GM23338 (cell line): ENCODE data around the gene TCP10L. TPM values are rescaled to one million over a fixed set of nuclear protein-coding genes. Genes with fewer than 3 reads are reported as not detected.

Experiments
- ATAC-seq: fragments of 200-7000 bp; cut with Tn5 transposase; 3 replicates; pipeline ENCODE4 v1.9.1; 2020
- DNase-seq: peaks from one replicate; pipeline ENCODE4 v3.0.0-alpha.2; 2015; ENCODE audit warnings: low spot score
- H2AFZ ChIP-seq: fragments of 200-600 bp; sonication (generic); 2 replicates; pipeline ENCODE4 v1.8.0; 2016; ENCODE audit warnings: antibody characterized with exemption, mild to moderate bottlenecking, moderate library complexity
- H3F3A ChIP-seq: fragments of 200-600 bp; sonication (generic); replicated peaks from 2 replicates; pipeline ENCODE4 v1.8.0; 2017; ENCODE audit warnings: antibody characterized with exemption, mixed run types, low read depth
- H3K27ac ChIP-seq: fragments of 200-600 bp; sonication (generic); 2 replicates; pipeline ENCODE4 v1.6.1; 2016; ENCODE audit warnings: low read depth
- H3K27me3 ChIP-seq: fragments of 200-600 bp; sonication (generic); 2 replicates; pipeline ENCODE4 v1.8.0; 2016; ENCODE audit warnings: mild to moderate bottlenecking, mixed run types, moderate library complexity; ENCODE audit not compliant: insufficient read depth
- H3K36me3 ChIP-seq: fragments of 200-600 bp; sonication (generic); 2 replicates; pipeline ENCODE4 v1.8.0; 2016; ENCODE audit warnings: mild to moderate bottlenecking; ENCODE audit not compliant: insufficient read depth
- H3K4me1 ChIP-seq: fragments of 200-600 bp; sonication (generic); 2 replicates; pipeline ENCODE4 v1.8.0; 2016; ENCODE audit warnings: mild to moderate bottlenecking, moderate library complexity; ENCODE audit not compliant: insufficient read depth
- H3K4me2 ChIP-seq: fragments of 200-600 bp; sonication (generic); 2 replicates; pipeline ENCODE4 v1.7.1; 2017; ENCODE audit warnings: mixed run types
- H3K4me3 ChIP-seq: fragments of 200-600 bp; sonication (generic); 2 replicates; pipeline ENCODE4 v1.6.1; 2016; ENCODE audit warnings: mixed run types
- H3K79me2 ChIP-seq: fragments of 200-600 bp; sonication (generic); replicated peaks from 2 replicates; pipeline ENCODE4 v1.8.0; 2017; ENCODE audit warnings: mild to moderate bottlenecking; ENCODE audit not compliant: insufficient read depth
- H3K9me2 ChIP-seq: fragments of 200-600 bp; sonication (generic); 2 replicates; pipeline ENCODE4 v1.8.0; 2017; ENCODE audit not compliant: insufficient read depth
- H4K20me1 ChIP-seq: fragments of 200-600 bp; sonication (generic); replicated peaks from 2 replicates; pipeline ENCODE4 v1.8.0; 2017; ENCODE audit warnings: mild to moderate bottlenecking; ENCODE audit not compliant: insufficient read depth
- H3K27ac Mint-ChIP-seq: 2 replicates; pipeline ENCODE4 v1.8.0; 2020; ENCODE audit warnings: inconsistent platforms, mild to moderate bottlenecking, moderate library complexity, mixed read lengths
- H3K27me3 Mint-ChIP-seq: 3 replicates; pipeline ENCODE4 v1.8.0; 2022; ENCODE audit warnings: low read depth, mild to moderate bottlenecking, moderate library complexity, mixed read lengths, inconsistent platforms; ENCODE audit not compliant: insufficient read depth, poor library complexity
- H3K36me3 Mint-ChIP-seq: 3 replicates; pipeline ENCODE4 v1.8.0; 2021; ENCODE audit warnings: low read depth, mild to moderate bottlenecking, inconsistent platforms, moderate library complexity, mixed read lengths
- H3K4me1 Mint-ChIP-seq: 3 replicates; pipeline ENCODE4 v1.8.0; 2020; ENCODE audit warnings: mild to moderate bottlenecking, inconsistent platforms, mixed read lengths
- H3K4me3 Mint-ChIP-seq: 3 replicates; pipeline ENCODE4 v1.8.0; 2021; ENCODE audit warnings: moderate library complexity, mild to moderate bottlenecking, inconsistent platforms, mixed read lengths
- H3K9me3 Mint-ChIP-seq: 3 replicates; pipeline ENCODE4 v1.8.0; 2020; ENCODE audit warnings: moderate library complexity, mild to moderate bottlenecking, inconsistent platforms, mixed read lengths
- CTCF ChIP-seq, 2 experiments: fragments of 200-600 bp in 1 of 2; sonication (generic) in 1 of 2; conservative IDR thresholded peaks; 2 replicates each; pipeline versions ENCODE4 v1.5.1 to v1.6.1; 2016 to 2017; ENCODE audit warnings: antibody characterized with exemption in 2 of 2, low read depth in 2 of 2, mild to moderate bottlenecking in 2 of 2, moderate library complexity in 1 of 2
- ETS1 ChIP-seq: IDR thresholded peaks from 2 replicates; pipeline ENCODE4 v1.6.1; 2016; ENCODE audit warnings: antibody characterized with exemption
- EZH2 ChIP-seq: fragments of 200-600 bp; sonication (generic); IDR thresholded peaks from one replicate; pipeline ENCODE4 v1.8.0; 2017; ENCODE audit warnings: antibody characterized with exemption, mild to moderate bottlenecking, low read depth; ENCODE audit not compliant: unreplicated experiment
- EZH2phosphoT487 ChIP-seq: fragments of 200-600 bp; sonication (generic); IDR thresholded peaks from one replicate; pipeline ENCODE4 v1.8.1; 2018; ENCODE audit warnings: antibody characterized with exemption; ENCODE audit not compliant: unreplicated experiment
- NANOG ChIP-seq: IDR thresholded peaks from 2 replicates; pipeline ENCODE4 v1.6.1; 2016; ENCODE audit warnings: antibody characterized with exemption, borderline replicate concordance
- POLR2AphosphoS5 ChIP-seq: IDR thresholded peaks from 2 replicates; pipeline ENCODE4 v1.6.1; 2016; ENCODE audit warnings: antibody characterized with exemption, low read depth
- REST ChIP-seq: IDR thresholded peaks from one replicate; pipeline ENCODE4 v1.6.1; 2018; ENCODE audit warnings: antibody characterized with exemption; ENCODE audit not compliant: unreplicated experiment
- STAT1 ChIP-seq: IDR thresholded peaks from one replicate; pipeline ENCODE4 v1.6.1; 2016; ENCODE audit warnings: antibody characterized with exemption; ENCODE audit not compliant: unreplicated experiment
- ZNF114 ChIP-seq: fragments of 250-450 bp; sonication (Bioruptor Pico); IDR thresholded peaks from 2 replicates; pipeline ENCODE4 v1.5.0; 2020; ENCODE audit warnings: mild to moderate bottlenecking, moderate library complexity
- ZNF331 ChIP-seq: fragments of 250-450 bp; sonication (Bioruptor Pico); IDR thresholded peaks from 2 replicates; pipeline ENCODE4 v1.5.0; 2020; ENCODE audit warnings: low read depth, mild to moderate bottlenecking, moderate library complexity
- polyA plus RNA-seq: library from polyadenylated mRNA; unstranded; fragments of >200 nt; fragmentation: Nextera tagmentation; extraction: Ambion mirVana; gene quantifications from 2 replicates; pipeline ENCODE4 v1.2.1, GENCODE V29; 2016
- total RNA-seq: library from RNA; depleted of rRNA; stranded (reverse); fragments of >200 nt; shearing (Covaris generic); gene quantifications from 2 replicates; pipeline ENCODE4 v1.2.3, GENCODE V29; 2014

The TCP10L gene
- total and polyA plus RNA-seq, 2 experiments from 2014 or later, result 0.10 to 0.65 TPM

- Histone ChIP-seq H3K27me3 (no peaks in the 10 kb centered on the region), H3F3A (no peaks in the 10 kb centered on the region), H3K79me2 (no peaks in the 10 kb centered on the region), H3K36me3 (no peaks in the 10 kb centered on the region), H4K20me1 (no peaks in the 10 kb centered on the region), H2AFZ (peak overlapping the region; percentile 91; the same call in 1 of the 2 replicates), H3K9me2 (no peaks in the 10 kb centered on the region), H3K4me1 (peaks cover 14% of the 10 kb centered on the region), H3K27ac (no peak overlapping the region), H3K4me3 (no peak overlapping the region), H3K4me2 (peak overlapping the region; percentile 99)
- H3K4me1 Mint-ChIP-seq, result peaks cover 27% of the 10 kb centered on the region
- TF ChIP-seq POLR2AphosphoS5 (no peak), REST (no peak), CTCF (conservative IDR thresholded peaks at IDR 0.05; ENCODE audit: low read depth in 2 of 2) (no peak), NANOG (no peak), EZH2phosphoT487 (no peak), STAT1 (no peak), ZNF331 (CRISPR knock-in tag) (no peak), ZNF114 (no peak), EZH2 (no peak), ETS1 (no peak)
- H3K4me3 Mint-ChIP-seq, result no peak overlapping the region; the same call in 2 of the 3 replicates
- H3K27ac Mint-ChIP-seq, result no peak overlapping the region
- DNase-seq (no peak), ATAC-seq (no peak)
- peaks cover 19% of the 10 kb centered on the region for H3K9me3 Mint-ChIP-seq
- peaks cover 12% of the 10 kb centered on the region for H3K27me3 Mint-ChIP-seq
- H3K36me3 Mint-ChIP-seq, result peaks cover 25% of the 10 kb centered on the region
Measured at GRCh38 chr21:32570456-32570855, 14.9 kb downstream of the TCP10L start.
